Upper lobe of right lung (tissue), 1 donor: Measurements from ENCODE around the gene SKA2. TPM values are rescaled to one million over a fixed set of nuclear protein-coding genes. Genes with fewer than 3 reads are reported as not detected.

ENCODE experiments used
- ATAC-seq: fragments of 200-7000 bp; cut with Tn5 transposase; one replicate; pipeline ENCODE4 v1.9.1; 2020; ENCODE audit warnings: mild to moderate bottlenecking, moderate library complexity
- DNase-seq: peaks from one replicate; pipeline ENCODE4 v3.0.0-alpha.2; 2020
- H3K27ac ChIP-seq: fragments of 200-600 bp; one replicate; pipeline ENCODE4 v1.8.0; 2022
- H3K27me3 ChIP-seq: fragments of 200-600 bp; one replicate; pipeline ENCODE4 v1.8.0; 2022; ENCODE audit warnings: mild to moderate bottlenecking
- H3K36me3 ChIP-seq: fragments of 200-600 bp; one replicate; pipeline ENCODE4 v1.8.0; 2022
- H3K4me1 ChIP-seq: fragments of 200-600 bp; one replicate; pipeline ENCODE4 v1.8.0; 2022
- H3K4me3 ChIP-seq: fragments of 200-600 bp; one replicate; pipeline ENCODE4 v1.8.0; 2022; ENCODE audit warnings: mild to moderate bottlenecking
- H3K9me3 ChIP-seq: fragments of 200-600 bp; one replicate; pipeline ENCODE4 v1.8.0; 2022
- CTCF ChIP-seq: fragments of 200-600 bp; IDR thresholded peaks from one replicate; pipeline ENCODE4 v1.8.0; 2022; ENCODE audit warnings: antibody characterized with exemption
- intact Hi-C: fragments of 100-400 bp; cut with DNase I; formaldehyde crosslinking; loops from one replicate; pipeline ENCODE4 v1.11.0; 2022
- microRNA-seq: library from miRNA; unstranded; fragments of <30 nt; microRNA quantifications from one replicate; pipeline ENCODE4 v1.2.0, GENCODE V29; 2020; ENCODE audit warnings: borderline microRNAs expressed
- total RNA-seq: library from RNA; stranded (reverse); fragmentation: NEBNext Ultra II Directional; extraction: Animal tissue kit (Norgen Biotek cat#: 25700); gene quantifications from one replicate; pipeline ENCODE4 v1.2.1, GENCODE V29; 2021
- donor health status: DM: no; HTN: yes; CAD: no; lungs with severe emphysema.

Gene SKA2
- total RNA-seq, 1 donor from 2014 or later = 21.3 TPM

GRCh38 chr17:59073972-59074371 lies 81.0 kb downstream of the SKA2 start:
- Histone ChIP-seq H3K4me3 (no peak overlapping the region), H3K36me3 (peaks cover 76% of the 10 kb centered on the region), H3K9me3 (no peaks in the 10 kb centered on the region), H3K4me1 (no peaks in the 10 kb centered on the region), H3K27ac (no peak overlapping the region), H3K27me3 (no peaks in the 10 kb centered on the region)
- TF ChIP-seq CTCF = no peak
- ATAC-seq (no peak), DNase-seq (no peak)
- intact Hi-C loops = no loop called here

- no peaks in the 10 kb centered on the region for H3K27me3 ChIP-seq
- no peaks in the 10 kb centered on the region for H3K4me1 ChIP-seq
- no peak for DNase-seq
- no peak overlapping the region for H3K27ac ChIP-seq
- H3K36me3 ChIP-seq = peaks cover 45% of the 10 kb centered on the region
- intact Hi-C loops = no loop called here
- TF ChIP-seq CTCF = no peak
- H3K4me3 ChIP-seq = no peak overlapping the region
- ATAC-seq = no peak
- no peaks in the 10 kb centered on the region for H3K9me3 ChIP-seq
Measured at GRCh38 chr17:59069856-59070255, 85.1 kb downstream of the SKA2 start.

GRCh38 chr17:59067756-59068155 lies 87.2 kb downstream of the SKA2 start:
- Histone ChIP-seq H3K4me3 (no peak overlapping the region), H3K27me3 (no peaks in the 10 kb centered on the region), H3K27ac (no peak overlapping the region), H3K36me3 (peaks cover 30% of the 10 kb centered on the region), H3K9me3 (no peaks in the 10 kb centered on the region), H3K4me1 (no peaks in the 10 kb centered on the region)
- DNase-seq (no peak), ATAC-seq (no peak)
- intact Hi-C loops = no loop called here
- TF ChIP-seq CTCF = no peak

GRCh38 chr17:59067340-59067739 lies 87.6 kb downstream of the SKA2 start:
- TF ChIP-seq CTCF = no peak
- DNase-seq = no peak
- H3K4me1 ChIP-seq = no peaks in the 10 kb centered on the region
- intact Hi-C loops = no loop called here
- no peaks in the 10 kb centered on the region for H3K9me3 ChIP-seq
- no peak for ATAC-seq
- H3K36me3 ChIP-seq = peaks cover 32% of the 10 kb centered on the region
- H3K4me3 ChIP-seq = no peak overlapping the region
- no peak overlapping the region for H3K27ac ChIP-seq
- H3K27me3 ChIP-seq = no peaks in the 10 kb centered on the region

GRCh38 chr17:59062509-59062908 lies 92.5 kb downstream of the SKA2 start:
- H3K4me1 ChIP-seq = no peaks in the 10 kb centered on the region
- DNase-seq = no peak
- no peak overlapping the region for H3K27ac ChIP-seq
- ATAC-seq = no peak
- H3K36me3 ChIP-seq = peaks cover 48% of the 10 kb centered on the region
- no peak for TF ChIP-seq CTCF
- H3K27me3 ChIP-seq = no peaks in the 10 kb centered on the region
- no peak overlapping the region for H3K4me3 ChIP-seq
- H3K9me3 ChIP-seq = no peaks in the 10 kb centered on the region
- intact Hi-C loops = no loop called here

Small RNA genes lying within 50 kb of the gene (microRNA-seq; reads per million reads assigned to microRNA genes)
- gene MIR301A (220 reads per million, percentile 73 among the genes with 10 or more reads in this experiment), gene MIR454 (572 reads per million, percentile 83 among the genes with 10 or more reads in this experiment)

Other genes with a start within 250 kb of the SKA2 start
- 20.3 TPM for gene TRIM37, start 48.3 kb downstream of the SKA2 start, total RNA-seq
- gene PRR11, start 560 bp upstream of the SKA2 start, total RNA-seq = 2.4 TPM
- gene SMG8, start 54.8 kb upstream of the SKA2 start, total RNA-seq = 12.6 TPM
- 3.9 TPM for gene GDPD1, start 65.3 kb upstream of the SKA2 start, total RNA-seq
- 19.6 TPM for gene YPEL2, start 176.5 kb upstream of the SKA2 start, total RNA-seq